SK-N-SH treated with all-trans-retinoic acid at 6 μM for 48 hours (cell line): ENCODE results near the gene GHDC.

Experiments used
- ISL1 ChIP-seq: fragments of 250-450 bp; sonication (Bioruptor Pico); IDR thresholded peaks from 2 replicates; pipeline ENCODE4 v2.1.2; 2022; ENCODE audit warnings: mild to moderate bottlenecking, moderate library complexity
- PPARA ChIP-seq: fragments of 250-450 bp; sonication (Bioruptor Pico); IDR thresholded peaks from 2 replicates; pipeline ENCODE4 v1.5.0; 2020; ENCODE audit warnings: mild to moderate bottlenecking, borderline replicate concordance
- ZNF565 ChIP-seq: fragments of 450-650 bp; formaldehyde crosslinking; conservative IDR thresholded peaks from 2 replicates; pipeline ENCODE4 v1.5.0; 2020; ENCODE audit warnings: low read depth, mild to moderate bottlenecking, moderate library complexity
- TF ChIP-seq, protein P1 (sequence below): fragments of 250-450 bp; sonication (Bioruptor Pico); IDR thresholded peaks from 2 replicates; pipeline ENCODE4 v1.8.0; 2020; ENCODE audit warnings: mild to moderate bottlenecking, moderate library complexity, borderline replicate concordance
- TF ChIP-seq, protein P2 (sequence below): fragments of 250-450 bp; sonication (Bioruptor Pico); IDR thresholded peaks from 2 replicates; pipeline ENCODE4 v1.8.0; 2021; ENCODE audit warnings: low read depth, mild to moderate bottlenecking, moderate library complexity, borderline replicate concordance

DNA sequence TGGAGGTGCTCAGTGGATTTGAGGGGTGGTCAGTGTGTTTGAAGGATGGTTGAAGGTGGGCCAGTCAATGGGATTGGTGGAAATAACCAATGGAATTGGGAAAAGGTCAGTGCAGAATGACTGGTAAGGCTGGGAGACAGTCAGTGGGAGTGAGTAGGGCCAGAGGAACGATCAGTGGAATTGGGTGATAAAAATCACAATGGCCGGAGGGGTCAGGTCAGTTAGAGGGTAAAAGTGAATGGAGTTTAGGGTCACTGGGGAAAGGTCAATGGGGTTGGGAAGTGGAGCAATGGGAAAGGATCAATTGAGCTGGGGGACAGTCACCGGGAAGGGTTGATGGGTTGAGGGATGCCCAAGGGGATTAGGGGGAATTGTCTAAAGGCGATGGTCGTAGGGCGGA lies 28.5 kb downstream of the GHDC start:
- TF ChIP-seq PPARA (CRISPR knock-in tag) (no peak), ISL1 (CRISPR knock-in tag) (no peak), ZNF565 (CRISPR knock-in tag) (no peak)
- TF ChIP-seq, protein P1, sequence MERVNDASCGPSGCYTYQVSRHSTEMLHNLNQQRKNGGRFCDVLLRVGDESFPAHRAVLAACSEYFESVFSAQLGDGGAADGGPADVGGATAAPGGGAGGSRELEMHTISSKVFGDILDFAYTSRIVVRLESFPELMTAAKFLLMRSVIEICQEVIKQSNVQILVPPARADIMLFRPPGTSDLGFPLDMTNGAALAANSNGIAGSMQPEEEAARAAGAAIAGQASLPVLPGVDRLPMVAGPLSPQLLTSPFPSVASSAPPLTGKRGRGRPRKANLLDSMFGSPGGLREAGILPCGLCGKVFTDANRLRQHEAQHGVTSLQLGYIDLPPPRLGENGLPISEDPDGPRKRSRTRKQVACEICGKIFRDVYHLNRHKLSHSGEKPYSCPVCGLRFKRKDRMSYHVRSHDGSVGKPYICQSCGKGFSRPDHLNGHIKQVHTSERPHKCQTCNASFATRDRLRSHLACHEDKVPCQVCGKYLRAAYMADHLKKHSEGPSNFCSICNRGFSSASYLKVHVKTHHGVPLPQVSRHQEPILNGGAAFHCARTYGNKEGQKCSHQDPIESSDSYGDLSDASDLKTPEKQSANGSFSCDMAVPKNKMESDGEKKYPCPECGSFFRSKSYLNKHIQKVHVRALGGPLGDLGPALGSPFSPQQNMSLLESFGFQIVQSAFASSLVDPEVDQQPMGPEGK: no peak
- TF ChIP-seq, protein P2, sequence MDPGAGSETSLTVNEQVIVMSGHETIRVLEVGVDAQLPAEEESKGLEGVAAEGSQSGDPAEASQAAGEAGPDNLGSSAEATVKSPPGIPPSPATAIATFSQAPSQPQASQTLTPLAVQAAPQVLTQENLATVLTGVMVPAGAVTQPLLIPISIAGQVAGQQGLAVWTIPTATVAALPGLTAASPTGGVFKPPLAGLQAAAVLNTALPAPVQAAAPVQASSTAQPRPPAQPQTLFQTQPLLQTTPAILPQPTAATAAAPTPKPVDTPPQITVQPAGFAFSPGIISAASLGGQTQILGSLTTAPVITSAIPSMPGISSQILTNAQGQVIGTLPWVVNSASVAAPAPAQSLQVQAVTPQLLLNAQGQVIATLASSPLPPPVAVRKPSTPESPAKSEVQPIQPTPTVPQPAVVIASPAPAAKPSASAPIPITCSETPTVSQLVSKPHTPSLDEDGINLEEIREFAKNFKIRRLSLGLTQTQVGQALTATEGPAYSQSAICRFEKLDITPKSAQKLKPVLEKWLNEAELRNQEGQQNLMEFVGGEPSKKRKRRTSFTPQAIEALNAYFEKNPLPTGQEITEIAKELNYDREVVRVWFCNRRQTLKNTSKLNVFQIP (CRISPR knock-in tag): no peak
